ENCODE data around the gene HEPACAM.

Gene HEPACAM

GRCh38 chr11:124935548-124936514 is at the start of gene HEPACAM:
TSS of gene HEPACAM (minus strand) at chr11:124936047. CDS start at chr11:124936006, 41 bp downstream.
- ChIA-PET CTCF (interaction anchor here (1.0 to 1.1 kb wide), 2 partner anchors 10 to 206 kb away, joined by 3 to 4 read pairs; no protein-coding TSS in a partner anchor), POLR2A (interaction anchor here (1.6 to 3.3 kb wide), 3 partner anchors 18 to 60 kb away, joined by 4 to 14 read pairs (median 5); partner anchors contain the start of gene CCDC15)
- no peak for DNase-seq (ENCODE audit: extremely low spot score)
- TF ChIP-seq FOXM1 (IDR thresholded peaks at IDR 0.05; ENCODE audit: borderline replicate concordance) (no peak), HDGF (IDR thresholded peaks at IDR 0.05; ENCODE audit: borderline replicate concordance) (no peak), TARDBP (IDR thresholded peaks at IDR 0.05) (no peak), ELF4 (IDR thresholded peaks at IDR 0.05) (no peak), L3MBTL2 (conservative IDR thresholded peaks at IDR 0.05) (no peak), LEF1 (IDR thresholded peaks at IDR 0.05; ENCODE audit: borderline replicate concordance) (no peak), BHLHE40 (IDR thresholded peaks at IDR 0.05; ENCODE audit: borderline replicate concordance) (no peak)

GRCh38 chr11:124984512-124984854 is 48.6 kb upstream of the HEPACAM start:
- ChIA-PET POLR2A (no interaction called here), CTCF (no interaction called here)
- TF ChIP-seq FOXM1 (IDR thresholded peaks at IDR 0.05; ENCODE audit: borderline replicate concordance) (no peak), NFRKB (IDR thresholded peaks at IDR 0.05) (no peak), ARNT (IDR thresholded peaks at IDR 0.05) (no peak), BHLHE40 (IDR thresholded peaks at IDR 0.05; ENCODE audit: borderline replicate concordance) (no peak), L3MBTL2 (conservative IDR thresholded peaks at IDR 0.05) (no peak), HDGF (IDR thresholded peaks at IDR 0.05; ENCODE audit: borderline replicate concordance) (no peak), FOXK2 (IDR thresholded peaks at IDR 0.05) (no peak), CTBP1 (IDR thresholded peaks at IDR 0.05; ENCODE audit: borderline replicate concordance) (no peak), SP1 (IDR thresholded peaks at IDR 0.05) (no peak), TARDBP (IDR thresholded peaks at IDR 0.05) (no peak), PKNOX1 (IDR thresholded peaks at IDR 0.05) (no peak), ZNF384 (IDR thresholded peaks at IDR 0.05) (no peak)
- DNase-seq (ENCODE audit: extremely low spot score) = no peak

- TF ChIP-seq BHLHE40 (IDR thresholded peaks at IDR 0.05; ENCODE audit: borderline replicate concordance) (no peak), FOXM1 (IDR thresholded peaks at IDR 0.05; ENCODE audit: borderline replicate concordance) (no peak), ARNT (IDR thresholded peaks at IDR 0.05) (no peak), FOXA1 (IDR thresholded peaks at IDR 0.05) (no peak), CTBP1 (IDR thresholded peaks at IDR 0.05; ENCODE audit: borderline replicate concordance) (no peak), NFRKB (IDR thresholded peaks at IDR 0.05) (no peak), FOXK2 (IDR thresholded peaks at IDR 0.05) (no peak), LEF1 (IDR thresholded peaks at IDR 0.05; ENCODE audit: borderline replicate concordance) (no peak), SUZ12 (IDR thresholded peaks at IDR 0.05) (no peak), PKNOX1 (IDR thresholded peaks at IDR 0.05) (no peak), ZNF384 (IDR thresholded peaks at IDR 0.05) (no peak), SP1 (IDR thresholded peaks at IDR 0.05) (no peak), ELF4 (IDR thresholded peaks at IDR 0.05) (no peak), HDGF (IDR thresholded peaks at IDR 0.05; ENCODE audit: borderline replicate concordance) (no peak), L3MBTL2 (conservative IDR thresholded peaks at IDR 0.05) (no peak), TARDBP (IDR thresholded peaks at IDR 0.05) (no peak)
- CTCF ChIA-PET = no interaction called here
- POLR2A ChIA-PET = no interaction called here
- DNase-seq (ENCODE audit: extremely low spot score) = no peak
Observed at GRCh38 chr11:124983674-124984511, 48.0 kb upstream of the HEPACAM start.

- POLR2A ChIA-PET = no interaction called here
- no peak for DNase-seq (ENCODE audit: extremely low spot score)
- TF ChIP-seq LEF1 (IDR thresholded peaks at IDR 0.05; ENCODE audit: borderline replicate concordance) = no peak
- no peak for TF ChIP-seq ELF4 (IDR thresholded peaks at IDR 0.05)
- TF ChIP-seq L3MBTL2 (conservative IDR thresholded peaks at IDR 0.05) = no peak
- TF ChIP-seq FOXK2 (IDR thresholded peaks at IDR 0.05) = no peak
- TF ChIP-seq SUZ12 (IDR thresholded peaks at IDR 0.05) = no peak
- TF ChIP-seq NFRKB (IDR thresholded peaks at IDR 0.05) = no peak
- TF ChIP-seq SP1 (IDR thresholded peaks at IDR 0.05) = no peak
- no peak for TF ChIP-seq PKNOX1 (IDR thresholded peaks at IDR 0.05)
- TF ChIP-seq CTBP1 (IDR thresholded peaks at IDR 0.05; ENCODE audit: borderline replicate concordance) = no peak
- CTCF ChIA-PET = interaction anchor here (0.7 kb wide), 1 partner anchor 375 kb away, joined by 3 read pairs; no protein-coding TSS in a partner anchor
Observed at GRCh38 chr11:124982043-124982442, 46.2 kb upstream of the HEPACAM start.

GRCh38 chr11:124978316-124978715 is 42.5 kb upstream of the HEPACAM start:
- DNase-seq (ENCODE audit: extremely low spot score) = no peak
- ChIA-PET POLR2A (no interaction called here), CTCF (no interaction called here)
- TF ChIP-seq FOXA1 (IDR thresholded peaks at IDR 0.05) (no peak), SP1 (IDR thresholded peaks at IDR 0.05) (no peak), LEF1 (IDR thresholded peaks at IDR 0.05; ENCODE audit: borderline replicate concordance) (no peak)

Measured in HEK293T (cell line).